PC-9 (cell line): ENCODE results near the gene HIVEP2. TPM values are rescaled to one million over a fixed set of nuclear protein-coding genes. Genes with fewer than 3 reads are reported as not detected.
"Not testable (repeated sequence)": the region's sequence is repeated elsewhere in the genome, so short reads cannot be mapped to it uniquely, and the experiment has no call there.

Experiments
- BruUV-seq: library from RNA; stranded (reverse); fragments of 400-500 nt; replicated peaks from 2 replicates; lab custom pipeline; 2021; lab: Mats Ljungman, UMichigan
- CTCF ChIA-PET: fragments of 300-600 bp; sonication (Branson Sonifier 250); formaldehyde crosslinking; loops from one replicate; lab custom pipeline; 2022; ENCODE audit warnings: antibody characterized with exemption; lab: Charles Lee
- POLR2A ChIA-PET: fragments of 300-600 bp; sonication (Branson Sonifier 250); formaldehyde crosslinking; loops from one replicate; lab custom pipeline; 2022; ENCODE audit warnings: antibody characterized with exemption; ENCODE audit not compliant: unreplicated experiment; lab: Charles Lee
- DNase-seq, 2 experiments: peaks; one replicate each; pipeline versions ENCODE4 v3.0.0 to v3.0.0-alpha.2; 2015 to 2022; ENCODE audit warnings: mixed read lengths in 1 of 2
- H2AFZ ChIP-seq: fragments of 200-600 bp; sonication (generic); 2 replicates; pipeline ENCODE4 v1.8.1; 2017; ENCODE audit warnings: antibody characterized with exemption
- H3F3A ChIP-seq: fragments of 200-600 bp; sonication (generic); 2 replicates; pipeline ENCODE4 v1.8.1; 2017; ENCODE audit warnings: antibody characterized with exemption, mild to moderate bottlenecking, low read depth; ENCODE audit not compliant: insufficient read depth
- H3K27ac ChIP-seq: fragments of 200-600 bp; sonication (generic); 2 replicates; pipeline ENCODE4 v1.6.1; 2016; ENCODE audit warnings: mixed run types
- H3K27me3 ChIP-seq: fragments of 200-600 bp; sonication (generic); 2 replicates; pipeline ENCODE4 v1.6.1; 2016; ENCODE audit warnings: low read depth, mixed run types; ENCODE audit not compliant: insufficient read depth
- H3K36me3 ChIP-seq: fragments of 200-600 bp; sonication (generic); 2 replicates; pipeline ENCODE4 v1.6.1; 2016; ENCODE audit warnings: low read depth, mixed run types
- H3K4me1 ChIP-seq: fragments of 200-600 bp; sonication (generic); replicated peaks from 2 replicates; pipeline ENCODE4 v1.6.1; 2016; ENCODE audit warnings: mixed run types; ENCODE audit not compliant: insufficient read depth
- H3K4me2 ChIP-seq: fragments of 200-600 bp; sonication (generic); 2 replicates; pipeline ENCODE4 v1.6.1; 2017; ENCODE audit warnings: mixed run types
- H3K4me3 ChIP-seq: fragments of 200-600 bp; sonication (generic); 2 replicates; pipeline ENCODE4 v1.6.1; 2016; ENCODE audit warnings: mixed run types
- H3K79me2 ChIP-seq: fragments of 200-600 bp; sonication (generic); 2 replicates; pipeline ENCODE4 v1.6.1; 2017; ENCODE audit warnings: low read depth, mixed run types
- H3K9me2 ChIP-seq: fragments of 200-600 bp; sonication (generic); 2 replicates; pipeline ENCODE4 v1.8.1; 2017; ENCODE audit warnings: mild to moderate bottlenecking; ENCODE audit not compliant: insufficient read depth
- H3K9me3 ChIP-seq: fragments of 200-600 bp; sonication (generic); 2 replicates; pipeline ENCODE4 v1.8.1; 2016; ENCODE audit warnings: low read depth; ENCODE audit not compliant: insufficient read depth
- H4K20me1 ChIP-seq: fragments of 200-600 bp; sonication (generic); 2 replicates; pipeline ENCODE4 v1.8.1; 2017; ENCODE audit not compliant: insufficient read depth
- EZH2 ChIP-seq: fragments of 200-600 bp; sonication (generic); IDR thresholded peaks from 2 replicates; pipeline ENCODE4 v1.8.0; 2017; ENCODE audit warnings: antibody characterized with exemption, low read depth
- intact Hi-C: fragments of 100-400 bp; cut with micrococcal nuclease; formaldehyde crosslinking; loops from one replicate; pipeline ENCODE4 v1.10.0; 2022; ENCODE audit not compliant: unreplicated experiment
- total RNA-seq: library from RNA; stranded (reverse); gene quantifications from 2 replicates; pipeline ENCODE4 v1.2.3, GENCODE V29; 2021
- TF ChIP-seq, protein P1 (sequence below): fragments of 200-600 bp; sonication (generic); conservative IDR thresholded peaks from 2 replicates; pipeline ENCODE4 v1.6.1; 2017; ENCODE audit warnings: mixed run types, antibody characterized with exemption, mild to moderate bottlenecking, moderate library complexity

HIVEP2 gene
- total RNA-seq, 1 experiment from 2014 or later: 10.3 TPM

DNA sequence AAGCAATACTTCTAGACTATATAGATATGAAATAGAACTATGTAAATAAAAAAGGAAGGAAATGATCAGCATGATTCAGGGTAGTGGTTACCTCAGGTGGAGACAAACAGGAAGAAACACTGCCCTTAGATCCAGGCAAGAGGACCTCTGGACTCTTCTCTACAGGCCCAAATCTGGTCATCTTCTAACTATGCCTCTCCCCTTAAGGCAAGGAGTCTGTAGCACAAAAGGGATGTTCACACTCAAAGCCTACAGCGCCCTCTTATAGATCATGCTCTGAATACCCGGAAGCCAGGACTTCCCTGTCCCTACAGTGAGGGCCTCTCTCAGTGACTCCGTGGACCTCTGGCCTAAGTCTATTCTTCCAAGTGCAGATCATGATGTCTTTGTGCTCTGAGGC, 30.4 kb upstream of the HIVEP2 start:
- no peaks in the 10 kb centered on the region for H3K79me2 ChIP-seq
- H3K27ac ChIP-seq: no peak overlapping the region
- H3K9me3 ChIP-seq: no peaks in the 10 kb centered on the region
- ChIA-PET POLR2A (no interaction called here), CTCF (no interaction called here)
- no peaks in the 10 kb centered on the region for H4K20me1 ChIP-seq
- H3K4me1 ChIP-seq: no peaks in the 10 kb centered on the region
- no peak for TF ChIP-seq EZH2
- TF ChIP-seq, protein P1, sequence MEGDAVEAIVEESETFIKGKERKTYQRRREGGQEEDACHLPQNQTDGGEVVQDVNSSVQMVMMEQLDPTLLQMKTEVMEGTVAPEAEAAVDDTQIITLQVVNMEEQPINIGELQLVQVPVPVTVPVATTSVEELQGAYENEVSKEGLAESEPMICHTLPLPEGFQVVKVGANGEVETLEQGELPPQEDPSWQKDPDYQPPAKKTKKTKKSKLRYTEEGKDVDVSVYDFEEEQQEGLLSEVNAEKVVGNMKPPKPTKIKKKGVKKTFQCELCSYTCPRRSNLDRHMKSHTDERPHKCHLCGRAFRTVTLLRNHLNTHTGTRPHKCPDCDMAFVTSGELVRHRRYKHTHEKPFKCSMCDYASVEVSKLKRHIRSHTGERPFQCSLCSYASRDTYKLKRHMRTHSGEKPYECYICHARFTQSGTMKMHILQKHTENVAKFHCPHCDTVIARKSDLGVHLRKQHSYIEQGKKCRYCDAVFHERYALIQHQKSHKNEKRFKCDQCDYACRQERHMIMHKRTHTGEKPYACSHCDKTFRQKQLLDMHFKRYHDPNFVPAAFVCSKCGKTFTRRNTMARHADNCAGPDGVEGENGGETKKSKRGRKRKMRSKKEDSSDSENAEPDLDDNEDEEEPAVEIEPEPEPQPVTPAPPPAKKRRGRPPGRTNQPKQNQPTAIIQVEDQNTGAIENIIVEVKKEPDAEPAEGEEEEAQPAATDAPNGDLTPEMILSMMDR: no peak
- H3F3A ChIP-seq: no peaks in the 10 kb centered on the region
- DNase-seq: no peak
- no peak overlapping the region for H3K4me3 ChIP-seq
- no peaks in the 10 kb centered on the region for H3K27me3 ChIP-seq
- BruUV-seq: no TSS peak
- H3K4me2 ChIP-seq: no peak overlapping the region
- no peaks in the 10 kb centered on the region for H3K9me2 ChIP-seq
- no peaks in the 10 kb centered on the region for H3K36me3 ChIP-seq
- intact Hi-C loops: no loop called here
- H2AFZ ChIP-seq: no peak overlapping the region

DNA sequence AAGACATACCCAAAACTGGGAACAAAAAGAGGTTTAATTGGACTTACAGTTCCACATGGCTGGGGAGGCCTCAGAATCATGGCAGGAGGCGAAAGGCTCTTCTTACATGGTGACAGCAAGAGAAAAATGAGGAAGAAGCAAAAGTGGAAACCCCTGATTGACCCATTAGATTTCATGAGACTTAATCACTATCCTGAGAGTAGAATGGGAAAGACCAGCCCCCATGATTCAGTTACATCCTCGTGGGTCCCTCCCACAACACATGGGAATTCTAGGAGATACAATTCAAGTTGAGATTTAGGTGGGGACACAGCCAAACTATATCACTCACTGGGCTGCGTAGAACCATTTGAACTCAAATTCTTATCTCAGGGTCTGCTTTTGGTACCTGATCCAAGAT, 26.0 kb upstream of the HIVEP2 start:
- CTCF ChIA-PET, H3K27ac ChIP-seq, H3K9me3 ChIP-seq, DNase-seq, intact Hi-C loops, H4K20me1 ChIP-seq, H3K27me3 ChIP-seq, POLR2A ChIA-PET, H3F3A ChIP-seq, H3K36me3 ChIP-seq, BruUV-seq, H3K79me2 ChIP-seq, H3K4me2 ChIP-seq, H3K4me1 ChIP-seq, H3K9me2 ChIP-seq, H2AFZ ChIP-seq, H3K4me3 ChIP-seq: not testable (repeated sequence)

DNA sequence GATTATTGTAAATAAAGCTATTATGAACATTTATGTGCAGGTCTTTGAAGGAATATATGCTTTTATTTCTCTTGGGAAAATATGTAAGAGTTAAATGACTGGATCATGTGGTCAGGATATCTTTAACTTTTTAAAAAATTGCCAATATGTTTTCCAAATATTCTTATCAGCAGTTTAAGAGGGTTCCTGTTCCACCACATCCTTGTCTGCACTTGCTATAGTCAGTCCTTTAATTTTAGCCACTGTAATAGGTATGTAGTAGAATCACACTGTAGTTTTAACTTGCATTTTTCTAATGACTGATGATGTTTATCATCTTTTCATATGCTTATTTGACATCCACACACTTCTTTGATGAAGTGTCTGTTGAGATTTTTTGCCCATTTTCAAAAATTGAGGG, 23.6 kb upstream of the HIVEP2 start:
- Histone ChIP-seq H3K79me2 (no peaks in the 10 kb centered on the region), H3K4me2 (no peak overlapping the region), H2AFZ (no peak overlapping the region), H3K4me3 (no peak overlapping the region), H3K36me3 (no peaks in the 10 kb centered on the region), H3K9me3 (peaks cover 5% of the 10 kb centered on the region; the same call in 1 of the 2 replicates), H4K20me1 (no peaks in the 10 kb centered on the region), H3F3A (no peaks in the 10 kb centered on the region), H3K27me3 (no peaks in the 10 kb centered on the region), H3K27ac (no peak overlapping the region), H3K4me1 (no peaks in the 10 kb centered on the region), H3K9me2 (no peaks in the 10 kb centered on the region)
- POLR2A ChIA-PET: no interaction called here
- intact Hi-C loops: no loop called here
- DNase-seq: no peak
- no TSS peak for BruUV-seq
- CTCF ChIA-PET: no interaction called here
- no peak for TF ChIP-seq EZH2
- TF ChIP-seq, protein P1: no peak

DNA sequence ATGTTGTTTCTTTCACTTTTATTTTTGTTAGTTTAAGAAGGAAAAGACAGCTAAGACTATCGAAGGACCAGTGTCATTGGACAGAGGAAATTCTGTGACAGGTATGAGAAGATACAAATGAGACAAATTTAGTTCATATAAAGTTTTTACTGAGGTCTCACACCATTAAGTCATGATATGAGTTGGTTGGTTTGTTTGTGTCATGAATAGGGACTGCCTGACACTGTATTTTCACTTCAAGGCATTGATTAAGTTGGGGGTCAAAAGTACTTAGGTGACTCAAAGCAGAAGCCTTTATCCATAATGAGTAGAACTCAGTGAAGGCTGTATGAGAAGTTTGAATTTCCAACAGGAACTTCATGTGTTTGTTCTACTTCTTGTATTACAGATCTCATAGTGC, 21.3 kb upstream of the HIVEP2 start:
- TF ChIP-seq, protein P1: no peak
- no peak for TF ChIP-seq EZH2
- ChIA-PET CTCF (no interaction called here), POLR2A (interaction anchor here (0.6 kb wide), 1 partner anchor 81 kb away, joined by 38 read pairs; no protein-coding TSS in a partner anchor)
- Histone ChIP-seq H3K36me3 (no peaks in the 10 kb centered on the region), H3K4me1 (no peaks in the 10 kb centered on the region), H2AFZ (no peak overlapping the region), H3K4me2 (no peak overlapping the region), H3K9me2 (no peaks in the 10 kb centered on the region), H3K4me3 (no peak overlapping the region), H3F3A (no peaks in the 10 kb centered on the region), H3K27me3 (no peaks in the 10 kb centered on the region), H3K9me3 (peaks cover 5% of the 10 kb centered on the region; the same call in 1 of the 2 replicates), H3K79me2 (no peaks in the 10 kb centered on the region), H4K20me1 (no peaks in the 10 kb centered on the region), H3K27ac (no peak overlapping the region)
- DNase-seq: no peak
- intact Hi-C loops: no loop called here
- no TSS peak for BruUV-seq
